Smooth muscle cell (in vitro differentiated cells): ENCODE data around the gene PLAU. TPM values are rescaled to one million over a fixed set of nuclear protein-coding genes. Genes with fewer than 3 reads are reported as not detected.

Experiments
- DNase-seq: peaks from one replicate; lab custom pipeline; 2025; ENCODE audit not compliant: unreplicated experiment; lab: John Stamatoyannopoulos, UW
- H2AFZ ChIP-seq: fragments of 200-600 bp; sonication (generic); 2 replicates; pipeline ENCODE4 v1.6.0; 2016; ENCODE audit warnings: antibody characterized with exemption, low read depth, mild to moderate bottlenecking
- H3F3A ChIP-seq: fragments of 200-600 bp; sonication (generic); 2 replicates; pipeline ENCODE4 v1.6.0; 2017; ENCODE audit warnings: antibody characterized with exemption, low read depth
- H3K27ac ChIP-seq: fragments of 200-600 bp; sonication (generic); 2 replicates; pipeline ENCODE4 v1.5.1; 2016; ENCODE audit warnings: low read depth, mild to moderate bottlenecking
- H3K27me3 ChIP-seq: fragments of 200-600 bp; sonication (generic); 2 replicates; pipeline ENCODE4 v1.6.1; 2016; ENCODE audit warnings: low read depth, mild to moderate bottlenecking
- H3K36me3 ChIP-seq: fragments of 200-600 bp; sonication (generic); 2 replicates; pipeline ENCODE4 v1.5.1; 2016; ENCODE audit warnings: low read depth
- H3K4me1 ChIP-seq: fragments of 200-600 bp; sonication (generic); 2 replicates; pipeline ENCODE4 v1.5.1; 2016; ENCODE audit warnings: low read depth
- H3K4me2 ChIP-seq: fragments of 200-600 bp; sonication (generic); 2 replicates; pipeline ENCODE4 v1.6.0; 2016; ENCODE audit warnings: mild to moderate bottlenecking
- H3K4me3 ChIP-seq: fragments of 200-600 bp; sonication (generic); 2 replicates; pipeline ENCODE4 v1.5.1; 2016; ENCODE audit warnings: mild to moderate bottlenecking
- H3K79me2 ChIP-seq: fragments of 200-600 bp; sonication (generic); 2 replicates; pipeline ENCODE4 v1.6.0; 2016; ENCODE audit warnings: low read depth, mild to moderate bottlenecking
- H3K9ac ChIP-seq: fragments of 200-600 bp; sonication (generic); 2 replicates; pipeline ENCODE4 v1.6.0; 2016; ENCODE audit warnings: low read depth
- H3K9me3 ChIP-seq: fragments of 200-600 bp; sonication (generic); replicated peaks from 2 replicates; pipeline ENCODE4 v1.5.1; 2016; ENCODE audit warnings: low read depth
- H4K20me1 ChIP-seq: fragments of 200-600 bp; sonication (generic); 2 replicates; pipeline ENCODE4 v1.6.0; 2016; ENCODE audit warnings: low read depth
- WGBS: methylation state at CpG from one replicate; pipeline ENCODE4 v1.1.7; 2016; ENCODE audit warnings: low lambda C conversion rate; 5-methylcytosine and 5-hydroxymethylcytosine counted together
- polyA plus RNA-seq: library from polyadenylated mRNA; unstranded; fragments of >200 nt; fragmentation: Nextera tagmentation; extraction: Ambion mirVana; gene quantifications from 2 replicates; pipeline ENCODE4 v1.2.1, GENCODE V29; 2016
- total RNA-seq: library from RNA; depleted of rRNA; stranded (reverse); fragments of >200 nt; gene quantifications from 2 replicates; pipeline ENCODE4 v1.2.3, GENCODE V29; 2014
- TF ChIP-seq, protein P1 (sequence below): fragments of 200-600 bp; sonication (generic); IDR thresholded peaks from 2 replicates; pipeline ENCODE4 v1.5.1; 2017; ENCODE audit warnings: borderline replicate concordance, mild to moderate bottlenecking, antibody characterized with exemption; ENCODE audit not compliant: insufficient read depth, poor library complexity, severe bottlenecking

Gene PLAU
- total RNA-seq (4.1 and 10.7 TPM in 2 replicates), polyA plus RNA-seq (9.2 and 28.9 TPM in 2 replicates)

DNA sequence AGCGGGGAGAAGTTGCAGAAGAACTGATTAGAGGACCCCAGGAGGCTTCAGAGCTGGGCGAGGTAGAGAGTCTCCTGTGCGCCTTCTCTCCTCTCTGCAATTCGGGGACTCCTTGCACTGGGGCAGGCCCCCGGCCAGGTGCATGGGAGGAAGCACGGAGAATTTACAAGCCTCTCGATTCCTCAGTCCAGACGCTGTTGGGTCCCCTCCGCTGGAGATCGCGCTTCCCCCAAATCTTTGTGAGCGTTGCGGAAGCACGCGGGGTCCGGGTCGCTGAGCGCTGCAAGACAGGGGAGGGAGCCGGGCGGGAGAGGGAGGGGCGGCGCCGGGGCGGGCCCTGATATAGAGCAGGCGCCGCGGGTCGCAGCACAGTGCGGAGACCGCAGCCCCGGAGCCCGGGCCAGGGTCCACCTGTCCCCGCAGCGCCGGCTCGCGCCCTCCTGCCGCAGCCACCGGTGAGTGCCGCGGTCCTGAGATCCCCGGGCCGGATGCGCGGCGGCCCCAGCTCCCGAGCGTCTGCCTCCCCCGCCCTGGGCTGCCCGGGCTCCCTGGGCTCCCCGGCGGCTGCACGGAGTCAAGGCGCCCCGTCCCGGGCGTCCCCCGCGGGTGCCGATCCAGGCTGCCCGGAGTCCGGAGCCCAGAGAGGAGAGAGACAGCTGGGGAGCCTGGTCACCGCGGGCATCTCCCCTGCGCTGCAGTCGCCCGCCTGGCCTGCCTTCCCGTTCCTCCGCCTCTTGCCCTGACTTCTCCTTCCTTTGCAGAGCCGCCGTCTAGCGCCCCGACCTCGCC, at the start of gene PLAU:
Gene PLAU (plus strand): TSS at position 369 of the 789 bp plus-strand sequence. CDS start 424 bp downstream, outside the sequence.
- H3K27me3 ChIP-seq, result no peaks in the 10 kb centered on the region
- H4K20me1 ChIP-seq, result no peaks in the 10 kb centered on the region
- H3K27ac ChIP-seq, result no peak within 1 kb of the TSS
- H3K4me2 ChIP-seq, result peak within 1 kb of the TSS; percentile 99
- H3K9me3 ChIP-seq, result no peaks in the 10 kb centered on the region
- TF ChIP-seq, protein P1, sequence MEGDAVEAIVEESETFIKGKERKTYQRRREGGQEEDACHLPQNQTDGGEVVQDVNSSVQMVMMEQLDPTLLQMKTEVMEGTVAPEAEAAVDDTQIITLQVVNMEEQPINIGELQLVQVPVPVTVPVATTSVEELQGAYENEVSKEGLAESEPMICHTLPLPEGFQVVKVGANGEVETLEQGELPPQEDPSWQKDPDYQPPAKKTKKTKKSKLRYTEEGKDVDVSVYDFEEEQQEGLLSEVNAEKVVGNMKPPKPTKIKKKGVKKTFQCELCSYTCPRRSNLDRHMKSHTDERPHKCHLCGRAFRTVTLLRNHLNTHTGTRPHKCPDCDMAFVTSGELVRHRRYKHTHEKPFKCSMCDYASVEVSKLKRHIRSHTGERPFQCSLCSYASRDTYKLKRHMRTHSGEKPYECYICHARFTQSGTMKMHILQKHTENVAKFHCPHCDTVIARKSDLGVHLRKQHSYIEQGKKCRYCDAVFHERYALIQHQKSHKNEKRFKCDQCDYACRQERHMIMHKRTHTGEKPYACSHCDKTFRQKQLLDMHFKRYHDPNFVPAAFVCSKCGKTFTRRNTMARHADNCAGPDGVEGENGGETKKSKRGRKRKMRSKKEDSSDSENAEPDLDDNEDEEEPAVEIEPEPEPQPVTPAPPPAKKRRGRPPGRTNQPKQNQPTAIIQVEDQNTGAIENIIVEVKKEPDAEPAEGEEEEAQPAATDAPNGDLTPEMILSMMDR, result no peak
- H3K4me1 ChIP-seq, result peaks cover 27% of the 10 kb centered on the region
- H3K36me3 ChIP-seq, result no peaks in the 10 kb centered on the region
- peak within 1 kb of the TSS; percentile 85 for H2AFZ ChIP-seq
- peaks cover 22% of the 10 kb centered on the region for H3F3A ChIP-seq
- H3K9ac ChIP-seq, result peak within 1 kb of the TSS; percentile 42
- no peak for DNase-seq
- H3K4me3 ChIP-seq, result peak within 1 kb of the TSS; percentile 60
- no peaks in the 10 kb centered on the region for H3K79me2 ChIP-seq
- 3% methylated on average over 34 of the region's 74 CpGs for WGBS

DNA sequence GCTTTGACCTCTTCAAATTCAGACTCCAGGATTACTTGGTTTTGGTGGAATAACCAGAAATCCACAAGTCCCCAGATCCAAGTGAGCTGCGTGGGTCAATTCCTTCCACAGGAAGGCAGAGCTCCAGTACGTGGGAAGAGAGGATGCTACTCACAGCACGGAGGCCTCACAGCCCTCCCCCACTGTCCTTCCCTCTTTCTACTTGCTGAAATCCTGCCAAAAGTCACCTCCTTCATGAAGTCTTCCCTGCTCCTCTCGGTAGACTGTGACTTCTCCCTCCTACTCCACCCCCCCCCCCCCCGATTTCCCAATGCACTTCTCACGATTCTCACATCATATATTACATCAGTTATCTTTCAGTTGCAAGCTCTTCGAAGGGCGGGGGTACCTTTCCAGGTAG, 48.9 kb upstream of the PLAU start:
- Histone ChIP-seq H3K79me2 (no peaks in the 10 kb centered on the region), H3K27ac (no peak overlapping the region), H3K4me2 (no peak overlapping the region), H3K27me3 (no peaks in the 10 kb centered on the region), H3K4me1 (no peaks in the 10 kb centered on the region), H3K36me3 (no peaks in the 10 kb centered on the region), H2AFZ (no peak overlapping the region), H3K9ac (no peak overlapping the region), H4K20me1 (peaks cover 21% of the 10 kb centered on the region), H3K4me3 (no peak overlapping the region), H3K9me3 (no peaks in the 10 kb centered on the region), H3F3A (no peaks in the 10 kb centered on the region)
- DNase-seq, result no peak
- 79% methylated on average over 8 of the region's 8 CpGs for WGBS
- TF ChIP-seq, protein P1, result no peak

DNA sequence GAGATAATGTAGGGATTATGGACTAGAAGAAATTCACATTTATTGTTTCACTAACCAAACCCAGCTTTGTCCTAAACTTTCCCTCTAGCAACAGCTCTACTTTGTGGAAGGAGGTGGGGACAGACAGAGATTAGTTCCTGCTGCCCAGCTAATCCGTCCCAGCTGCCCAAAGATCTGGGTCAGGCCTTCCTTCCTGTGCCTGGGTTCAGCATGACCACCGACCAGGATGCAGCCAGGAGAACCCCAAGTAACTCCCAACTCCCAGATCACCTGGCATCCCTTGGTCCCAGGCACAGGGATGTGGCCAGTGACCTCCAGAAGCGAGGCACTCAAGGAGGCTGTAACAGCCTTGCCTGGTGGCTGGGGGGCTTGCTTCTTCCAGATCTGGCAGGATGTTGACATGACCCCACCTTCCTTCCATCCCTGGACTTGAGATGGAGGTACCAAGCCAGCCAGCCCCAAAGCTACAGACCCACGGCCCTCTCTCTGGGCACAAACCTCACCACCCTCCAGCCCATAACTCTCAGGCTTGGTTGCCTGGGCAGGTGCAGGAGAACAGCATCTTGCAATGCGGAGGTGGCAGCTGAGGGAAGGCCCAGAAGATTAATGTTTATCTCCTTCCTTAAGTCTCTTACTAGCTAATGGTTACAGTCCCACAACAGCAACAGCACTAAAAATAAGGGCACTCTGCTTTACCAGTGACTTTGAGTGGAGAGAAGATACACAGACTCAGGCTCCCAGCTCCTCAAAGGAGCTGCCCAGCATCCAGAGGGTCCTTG, 47.7 kb upstream of the PLAU start:
- no peaks in the 10 kb centered on the region for H3F3A ChIP-seq
- peaks cover 17% of the 10 kb centered on the region for H4K20me1 ChIP-seq
- no peaks in the 10 kb centered on the region for H3K9me3 ChIP-seq
- no peaks in the 10 kb centered on the region for H3K4me1 ChIP-seq
- H3K4me2 ChIP-seq, result no peak overlapping the region
- DNase-seq, result no peak
- H3K79me2 ChIP-seq, result no peaks in the 10 kb centered on the region
- TF ChIP-seq, protein P1, result no peak
- no peak overlapping the region for H3K27ac ChIP-seq
- H2AFZ ChIP-seq, result no peak overlapping the region
- WGBS, result 69% methylated on average over 5 of the region's 5 CpGs
- no peak overlapping the region for H3K9ac ChIP-seq
- H3K4me3 ChIP-seq, result no peak overlapping the region
- H3K27me3 ChIP-seq, result no peaks in the 10 kb centered on the region
- H3K36me3 ChIP-seq, result no peaks in the 10 kb centered on the region
